Central memory CD8-positive, alpha-beta T cell (primary cell): Measurements from ENCODE around the gene CHMP4A.

ENCODE experiments used
- ATAC-seq: fragments of 150-1000 bp; cut with Tn5 transposase; replicated peaks from 2 replicates; pipeline ENCODE4 v1.10.0; 2022; ENCODE audit warnings: mild to moderate bottlenecking, moderate FRiP score, moderate number of reproducible peaks; ENCODE audit not compliant: poor library complexity, severe bottlenecking; ENCODE audit errors: extremely low read depth
- DNase-seq, 2 donors: peaks; one replicate each; pipeline ENCODE4 v3.0.0; 2021; ENCODE audit warnings: low spot score in 2 of 2
- H3K27ac Mint-ChIP-seq: one replicate; pipeline ENCODE4 v1.8.0; 2022; ENCODE audit warnings: low read depth, mild to moderate bottlenecking, moderate library complexity, mixed read lengths
- H3K27me3 Mint-ChIP-seq: one replicate; pipeline ENCODE4 v1.8.0; 2022; ENCODE audit warnings: mixed read lengths
- H3K36me3 Mint-ChIP-seq: one replicate; pipeline ENCODE4 v1.8.0; 2022; ENCODE audit warnings: mild to moderate bottlenecking, moderate library complexity, mixed read lengths; ENCODE audit not compliant: insufficient read depth
- H3K4me1 Mint-ChIP-seq: one replicate; pipeline ENCODE4 v1.8.0; 2022; ENCODE audit warnings: mixed read lengths
- H3K4me3 Mint-ChIP-seq: one replicate; pipeline ENCODE4 v1.8.0; 2022; ENCODE audit warnings: mild to moderate bottlenecking, moderate library complexity, mixed read lengths
- H3K9me3 Mint-ChIP-seq: one replicate; pipeline ENCODE4 v1.8.0; 2022; ENCODE audit warnings: mixed read lengths

CHMP4A gene

GRCh38 chr14:24212924-24213865 is at the start of gene CHMP4A:
CHMP4A (minus strand) TSS chr14:24213488; CDS start chr14:24213439, 49 bp downstream.
- H3K4me3 Mint-ChIP-seq: peak within 1 kb of the TSS; percentile 88
- H3K9me3 Mint-ChIP-seq: no peaks in the 10 kb centered on the region
- no peaks in the 10 kb centered on the region for H3K27me3 Mint-ChIP-seq
- peak; percentile 88 to 96 for DNase-seq
- peak within 1 kb of the TSS; percentile 96 for H3K27ac Mint-ChIP-seq
- peaks cover 46% of the 10 kb centered on the region for H3K36me3 Mint-ChIP-seq
- peak; percentile 75 for ATAC-seq
- peaks cover 58% of the 10 kb centered on the region for H3K4me1 Mint-ChIP-seq

GRCh38 chr14:24261969-24262327 is 48.7 kb upstream of the CHMP4A start:
- H3K4me1 Mint-ChIP-seq: no peaks in the 10 kb centered on the region
- ATAC-seq: no peak
- peaks cover 5% of the 10 kb centered on the region for H3K36me3 Mint-ChIP-seq
- no peak for DNase-seq
- no peak overlapping the region for H3K4me3 Mint-ChIP-seq
- no peaks in the 10 kb centered on the region for H3K9me3 Mint-ChIP-seq
- H3K27ac Mint-ChIP-seq: no peak overlapping the region
- no peaks in the 10 kb centered on the region for H3K27me3 Mint-ChIP-seq

GRCh38 chr14:24261256-24261968 is 48.1 kb upstream of the CHMP4A start:
- DNase-seq (no peak), ATAC-seq (no peak)
- Mint-ChIP-seq H3K4me1 (no peaks in the 10 kb centered on the region), H3K4me3 (no peak overlapping the region), H3K27me3 (no peaks in the 10 kb centered on the region), H3K9me3 (no peaks in the 10 kb centered on the region), H3K27ac (no peak overlapping the region), H3K36me3 (peaks cover 3% of the 10 kb centered on the region)

- Mint-ChIP-seq H3K4me3 (no peak overlapping the region), H3K4me1 (no peaks in the 10 kb centered on the region), H3K36me3 (peaks cover 1% of the 10 kb centered on the region), H3K27me3 (no peaks in the 10 kb centered on the region), H3K9me3 (no peaks in the 10 kb centered on the region), H3K27ac (no peak overlapping the region)
- no peak for DNase-seq
- no peak for ATAC-seq
Observed at GRCh38 chr14:24260780-24261157, 47.5 kb upstream of the CHMP4A start.

GRCh38 chr14:24260026-24260779 is 46.9 kb upstream of the CHMP4A start:
- H3K4me1 Mint-ChIP-seq: no peaks in the 10 kb centered on the region
- no peaks in the 10 kb centered on the region for H3K27me3 Mint-ChIP-seq
- H3K27ac Mint-ChIP-seq: no peak overlapping the region
- DNase-seq (no peak), ATAC-seq (no peak)
- H3K9me3 Mint-ChIP-seq: no peaks in the 10 kb centered on the region
- H3K4me3 Mint-ChIP-seq: no peak overlapping the region
- H3K36me3 Mint-ChIP-seq: peaks cover 1% of the 10 kb centered on the region

GRCh38 chr14:24259282-24260025 is 46.2 kb upstream of the CHMP4A start:
- H3K27ac Mint-ChIP-seq: no peak overlapping the region

GRCh38 chr14:24258548-24259265 is 45.4 kb upstream of the CHMP4A start:
- H3K9me3 Mint-ChIP-seq: no peaks in the 10 kb centered on the region
- ATAC-seq: no peak
- H3K4me3 Mint-ChIP-seq: no peak overlapping the region
- H3K4me1 Mint-ChIP-seq: no peaks in the 10 kb centered on the region
- no peak for DNase-seq
- H3K36me3 Mint-ChIP-seq: peaks cover 3% of the 10 kb centered on the region
- no peaks in the 10 kb centered on the region for H3K27me3 Mint-ChIP-seq
- H3K27ac Mint-ChIP-seq: no peak overlapping the region

More at GRCh38 chr14:24259282-24260025, 46.2 kb upstream of the CHMP4A start:
- H3K27me3 Mint-ChIP-seq: no peaks in the 10 kb centered on the region
- H3K4me1 Mint-ChIP-seq: no peaks in the 10 kb centered on the region
- no peaks in the 10 kb centered on the region for H3K9me3 Mint-ChIP-seq
- peaks cover 3% of the 10 kb centered on the region for H3K36me3 Mint-ChIP-seq
- no peak for DNase-seq
- no peak for ATAC-seq
- H3K4me3 Mint-ChIP-seq: no peak overlapping the region

GRCh38 chr14:24258119-24258518 is 44.8 kb upstream of the CHMP4A start:
- no peaks in the 10 kb centered on the region for H3K9me3 Mint-ChIP-seq
- ATAC-seq: no peak
- peaks cover 3% of the 10 kb centered on the region for H3K36me3 Mint-ChIP-seq
- DNase-seq: no peak
- H3K4me3 Mint-ChIP-seq: no peak overlapping the region
- H3K27me3 Mint-ChIP-seq: no peaks in the 10 kb centered on the region
- no peak overlapping the region for H3K27ac Mint-ChIP-seq
- H3K4me1 Mint-ChIP-seq: no peaks in the 10 kb centered on the region

- H3K9me3 Mint-ChIP-seq: no peaks in the 10 kb centered on the region
- no peaks in the 10 kb centered on the region for H3K27me3 Mint-ChIP-seq
- H3K4me1 Mint-ChIP-seq: no peaks in the 10 kb centered on the region
- ATAC-seq (no peak), DNase-seq (no peak)
- no peak overlapping the region for H3K27ac Mint-ChIP-seq
- H3K36me3 Mint-ChIP-seq: peaks cover 3% of the 10 kb centered on the region
- H3K4me3 Mint-ChIP-seq: no peak overlapping the region
Observed at GRCh38 chr14:24256960-24257359, 43.7 kb upstream of the CHMP4A start.

- no peaks in the 10 kb centered on the region for H3K27me3 Mint-ChIP-seq
- H3K4me1 Mint-ChIP-seq: no peaks in the 10 kb centered on the region
- no peak overlapping the region for H3K4me3 Mint-ChIP-seq
- H3K27ac Mint-ChIP-seq: no peak overlapping the region
- no peaks in the 10 kb centered on the region for H3K9me3 Mint-ChIP-seq
- DNase-seq: no peak
- ATAC-seq: no peak
- peaks cover 3% of the 10 kb centered on the region for H3K36me3 Mint-ChIP-seq
Observed at GRCh38 chr14:24255931-24256711, 42.8 kb upstream of the CHMP4A start.

GRCh38 chr14:24255438-24255837 is 42.1 kb upstream of the CHMP4A start:
- H3K27ac Mint-ChIP-seq: no peak overlapping the region
- no peak overlapping the region for H3K4me3 Mint-ChIP-seq
- no peak for ATAC-seq
- no peak for DNase-seq
- peaks cover 3% of the 10 kb centered on the region for H3K36me3 Mint-ChIP-seq
- H3K27me3 Mint-ChIP-seq: no peaks in the 10 kb centered on the region
- no peaks in the 10 kb centered on the region for H3K9me3 Mint-ChIP-seq
- no peaks in the 10 kb centered on the region for H3K4me1 Mint-ChIP-seq
